B cell (primary cell): ENCODE measurements around the gene SYNE1. TPM values are rescaled to one million over a fixed set of nuclear protein-coding genes. Genes with fewer than 3 reads are reported as not detected.

Source experiments
- ATAC-seq: fragments of 200-7000 bp; cut with Tn5 transposase; one replicate; pipeline ENCODE4 v1.10.0; 2021; ENCODE audit warnings: low read depth, mild to moderate bottlenecking, moderate number of reproducible peaks, moderate library complexity
- CTCF ChIA-PET: fragments of 350-600 bp; sonication (Branson Sonifier 250); formaldehyde crosslinking; loops from one replicate; lab custom pipeline; 2021; ENCODE audit warnings: antibody characterized with exemption, inconsistent platforms; lab: Charles Lee
- POLR2A ChIA-PET: fragments of 350-600 bp; sonication (Branson Sonifier 250); formaldehyde crosslinking; loops from one replicate; lab custom pipeline; 2021; ENCODE audit warnings: antibody characterized with exemption; lab: Charles Lee
- DNase-seq: peaks from one replicate; pipeline ENCODE4 v3.0.0; 2013
- H2AFZ ChIP-seq: 2 replicates; pipeline ENCODE4 v1.6.1; 2012; ENCODE audit warnings: mild to moderate bottlenecking, low read depth, low read length; ENCODE audit not compliant: insufficient read depth, poor library complexity, severe bottlenecking
- H3K27ac ChIP-seq, 2 donors: 1 replicate in 1 of 2; 2 replicates in 1 of 2; pipeline ENCODE4 v1.5.1; 2012 to 2013; ENCODE audit warnings: low read length in 2 of 2, mild to moderate bottlenecking in 2 of 2, moderate library complexity in 1 of 2
- H3K27me3 ChIP-seq, 4 experiments: fragments of 200-600 bp in 1 of 4; sonication (generic) in 1 of 4; replicated peaks in 1 of 4; 1 replicate in 2 of 4; 2 replicates in 2 of 4; pipeline versions ENCODE4 v1.6.1 to v1.7.0; 2013 to 2016; ENCODE audit warnings: low read length in 3 of 4, mild to moderate bottlenecking in 2 of 4, mixed read lengths in 1 of 4, moderate library complexity in 1 of 4; ENCODE audit not compliant: insufficient read depth in 4 of 4, control insufficient read depth in 3 of 4; ENCODE audit errors: control extremely low read depth in 1 of 4
- H3K36me3 ChIP-seq, 2 experiments: replicated peaks in 1 of 2; 1 replicate in 1 of 2; 2 replicates in 1 of 2; pipeline versions ENCODE4 v1.6.1 to v1.7.1; 2013; ENCODE audit warnings: low read length in 1 of 2; ENCODE audit not compliant: insufficient read depth in 2 of 2, control insufficient read depth in 1 of 2; ENCODE audit errors: control extremely low read depth in 1 of 2, extremely low read depth in 1 of 2
- H3K4me1 ChIP-seq, 2 donors: fragments of 200-600 bp in 1 of 2; sonication (generic) in 1 of 2; 1 replicate in 1 of 2; 2 replicates in 1 of 2; pipeline versions ENCODE4 v1.5.1 to v1.6.1; 2013 to 2017; ENCODE audit warnings: low read length in 2 of 2; ENCODE audit not compliant: control insufficient read depth in 2 of 2, insufficient read depth in 2 of 2
- H3K4me2 ChIP-seq: replicated peaks from 2 replicates; pipeline ENCODE3; 2012; ENCODE audit warnings: mild to moderate bottlenecking, low read depth, low read length; ENCODE audit not compliant: poor library complexity, severe bottlenecking
- H3K4me3 ChIP-seq, 5 experiments: fragments of 200-600 bp in 1 of 5; sonication (generic) in 1 of 5; 1 replicate in 3 of 5; 2 replicates in 2 of 5; pipeline versions ENCODE4 v1.5.1 to v1.7.0; 2011 to 2016; ENCODE audit warnings: low read length in 4 of 5, mild to moderate bottlenecking in 4 of 5, low read depth in 2 of 5, control low read depth in 1 of 5, moderate library complexity in 1 of 5; ENCODE audit not compliant: insufficient read depth in 1 of 5; ENCODE audit errors: control extremely low read depth in 1 of 5, extremely low read depth in 1 of 5
- H3K79me2 ChIP-seq: fragments of 200-600 bp; sonication (generic); one replicate; pipeline ENCODE4 v1.6.0; 2016; ENCODE audit warnings: low read length; ENCODE audit not compliant: control insufficient read depth, insufficient read depth
- H3K9ac ChIP-seq: fragments of 200-600 bp; sonication (generic); 2 replicates; pipeline ENCODE4 v1.6.1; 2017; ENCODE audit warnings: mild to moderate bottlenecking, low read length, moderate library complexity
- H3K9me3 ChIP-seq, 3 donors: one replicate each; pipeline versions ENCODE4 v1.6.1 to v1.7.1; 2013; ENCODE audit warnings: low read length in 2 of 3; ENCODE audit not compliant: control insufficient read depth in 2 of 3, insufficient read depth in 1 of 3; ENCODE audit errors: control extremely low read depth in 1 of 3
- H4K20me1 ChIP-seq: 2 replicates; pipeline ENCODE4 v1.6.0; 2012; ENCODE audit warnings: mild to moderate bottlenecking, low read length; ENCODE audit not compliant: insufficient read depth, control insufficient read depth, poor library complexity, severe bottlenecking
- H3K27ac Mint-ChIP-seq: one replicate; pipeline ENCODE4 v1.8.0; 2021; ENCODE audit warnings: mixed read lengths
- H3K27me3 Mint-ChIP-seq: one replicate; pipeline ENCODE4 v1.8.0; 2021; ENCODE audit warnings: mixed read lengths
- H3K4me1 Mint-ChIP-seq: one replicate; pipeline ENCODE4 v1.8.0; 2021; ENCODE audit warnings: mixed read lengths
- H3K4me3 Mint-ChIP-seq: one replicate; pipeline ENCODE4 v1.8.0; 2021; ENCODE audit warnings: mixed read lengths
- H3K9me3 Mint-ChIP-seq: one replicate; pipeline ENCODE4 v1.8.0; 2022; ENCODE audit warnings: mixed read lengths; ENCODE audit not compliant: insufficient read depth
- EZH2 ChIP-seq: IDR thresholded peaks from 2 replicates; pipeline ENCODE4 v1.6.1; 2012; ENCODE audit warnings: borderline replicate concordance, low read depth, mild to moderate bottlenecking, moderate library complexity, low read length; ENCODE audit not compliant: insufficient read depth, poor library complexity, severe bottlenecking
- WGBS: methylation state at CpG from one replicate; pipeline ENCODE4 v1.1.5; 2013; ENCODE audit warnings: missing lambda C conversion rate; ENCODE audit not compliant: insufficient coverage; 5-methylcytosine and 5-hydroxymethylcytosine counted together
- intact Hi-C: fragments of 100-400 bp; cut with micrococcal nuclease; formaldehyde crosslinking; loops from one replicate; pipeline ENCODE4 v1.10.0; 2022
- polyA plus RNA-seq: library from polyadenylated mRNA; depleted of rRNA; stranded (reverse); fragments of >200 nt; gene quantifications from 2 replicates; pipeline ENCODE4 v1.2.3, GENCODE V29; 2012
- total RNA-seq, 2 donors: library from RNA; stranded (reverse); fragments of 120-200 nt in 1 of 2; gene quantifications; 1 replicate in 1 of 2; 2 replicates in 1 of 2; pipeline versions ENCODE4 v1.2.3 to v1.2.4, GENCODE V29; 2013 to 2022
- TF ChIP-seq, protein P1 (sequence below): fragments of 200-600 bp; IDR thresholded peaks from one replicate; pipeline ENCODE4 v1.8.0; 2022; ENCODE audit warnings: antibody characterized with exemption, mild to moderate bottlenecking

SYNE1 gene
- total and polyA plus RNA-seq, 2 donors (not counting 1 experiment from before 2014, with no cell fraction given): 49.2 to 108 TPM

DNA sequence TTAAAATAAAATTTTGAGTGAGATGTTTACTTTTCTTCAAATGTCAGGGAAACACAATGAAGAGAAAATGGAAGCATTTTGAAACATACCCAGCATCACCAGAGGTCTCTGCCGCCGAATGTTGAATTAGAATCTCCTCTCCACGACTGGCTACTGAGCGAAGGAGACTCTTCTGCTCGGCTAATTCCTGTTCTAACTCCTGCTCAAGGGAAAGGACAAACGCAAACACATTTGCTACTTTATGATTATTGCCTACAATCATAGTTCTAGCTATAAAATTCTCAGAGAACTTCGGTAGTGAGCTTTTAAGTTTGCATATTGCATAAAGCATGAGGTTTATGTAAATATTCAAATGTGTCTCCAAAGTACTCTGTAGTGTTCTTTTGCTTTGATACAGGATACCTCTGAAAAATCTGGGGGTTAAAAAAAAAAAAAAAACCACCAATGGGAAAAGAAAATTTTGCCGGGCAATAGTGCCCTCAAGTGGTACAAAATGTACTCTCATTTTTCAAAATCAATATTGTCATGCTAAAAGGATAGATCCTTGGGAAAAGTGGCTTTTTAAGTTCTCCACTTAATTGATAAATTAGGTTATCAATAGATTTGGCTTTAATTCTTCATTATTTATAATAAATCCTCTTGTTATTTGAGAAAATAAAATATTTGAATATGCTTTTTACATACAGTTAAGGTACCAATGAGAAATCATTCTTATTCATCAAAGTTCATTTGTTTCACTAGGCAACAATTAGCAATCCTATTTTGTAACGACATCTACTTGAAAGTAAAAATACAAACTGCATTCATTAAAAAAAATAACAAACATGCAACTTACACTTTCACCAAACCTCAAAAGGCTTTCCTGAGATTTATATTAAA, 369.0 kb downstream of the SYNE1 start:
- Histone ChIP-seq H3K9me3 (peaks cover 0 to 15% (median 3%) of the 10 kb centered on the region in 3 donors), H3K79me2 (no peaks in the 10 kb centered on the region), H3K4me1 (no peaks in the 10 kb centered on the region), H3K9ac (no peak overlapping the region), H2AFZ (no peak overlapping the region), H3K27me3 (no peaks in the 10 kb centered on the region), H4K20me1 (no peaks in the 10 kb centered on the region), H3K4me2 (no peak overlapping the region), H3K4me3 (no peak overlapping the region), H3K27ac (no peak overlapping the region), H3K36me3 (peaks cover 0 to 37% of the 10 kb centered on the region in 2 experiments)
- 100% methylated on average over 3 of the region's 9 CpGs for WGBS
- intact Hi-C loops: loop anchor here (1.0 to 5.0 kb wide), 3 partner anchors 504 to 1376 kb away; no protein-coding TSS in a partner anchor
- Mint-ChIP-seq H3K4me1 (no peaks in the 10 kb centered on the region), H3K27ac (no peak overlapping the region), H3K4me3 (no peak overlapping the region), H3K27me3 (no peaks in the 10 kb centered on the region), H3K9me3 (no peaks in the 10 kb centered on the region)
- POLR2A ChIA-PET: no interaction called here
- TF ChIP-seq, protein P1, sequence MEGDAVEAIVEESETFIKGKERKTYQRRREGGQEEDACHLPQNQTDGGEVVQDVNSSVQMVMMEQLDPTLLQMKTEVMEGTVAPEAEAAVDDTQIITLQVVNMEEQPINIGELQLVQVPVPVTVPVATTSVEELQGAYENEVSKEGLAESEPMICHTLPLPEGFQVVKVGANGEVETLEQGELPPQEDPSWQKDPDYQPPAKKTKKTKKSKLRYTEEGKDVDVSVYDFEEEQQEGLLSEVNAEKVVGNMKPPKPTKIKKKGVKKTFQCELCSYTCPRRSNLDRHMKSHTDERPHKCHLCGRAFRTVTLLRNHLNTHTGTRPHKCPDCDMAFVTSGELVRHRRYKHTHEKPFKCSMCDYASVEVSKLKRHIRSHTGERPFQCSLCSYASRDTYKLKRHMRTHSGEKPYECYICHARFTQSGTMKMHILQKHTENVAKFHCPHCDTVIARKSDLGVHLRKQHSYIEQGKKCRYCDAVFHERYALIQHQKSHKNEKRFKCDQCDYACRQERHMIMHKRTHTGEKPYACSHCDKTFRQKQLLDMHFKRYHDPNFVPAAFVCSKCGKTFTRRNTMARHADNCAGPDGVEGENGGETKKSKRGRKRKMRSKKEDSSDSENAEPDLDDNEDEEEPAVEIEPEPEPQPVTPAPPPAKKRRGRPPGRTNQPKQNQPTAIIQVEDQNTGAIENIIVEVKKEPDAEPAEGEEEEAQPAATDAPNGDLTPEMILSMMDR: peak; percentile 66
- TF ChIP-seq EZH2: no peak
- CTCF ChIA-PET: interaction anchor here (0.7 to 2.4 kb wide), 11 partner anchors 21 to 943 kb away, joined by 3 to 11 read pairs (median 4); no protein-coding TSS in a partner anchor
- DNase-seq (peak; percentile 32), ATAC-seq (no peak)

DNA sequence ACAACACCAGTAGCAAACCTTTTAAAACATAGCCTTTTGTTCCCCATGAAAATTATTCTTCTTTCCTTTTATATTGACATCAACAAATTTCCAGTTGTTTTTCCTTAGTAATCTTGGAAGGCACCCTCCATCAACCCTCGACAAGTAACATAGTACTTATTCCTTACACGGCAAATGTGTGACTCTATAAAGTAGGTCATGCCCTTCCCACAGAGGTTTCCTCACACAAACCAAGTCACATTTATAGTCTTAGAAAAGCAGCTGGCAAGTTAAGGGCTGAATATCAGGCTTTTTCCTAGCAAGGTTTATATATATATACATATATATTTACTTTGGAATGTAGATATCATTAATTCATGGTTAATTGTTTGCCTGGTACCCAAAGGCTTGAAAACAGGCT, 371.5 kb downstream of the SYNE1 start:
- POLR2A ChIA-PET: no interaction called here
- CTCF ChIA-PET: interaction anchor here (1.1 to 1.3 kb wide), 3 partner anchors 73 to 586 kb away, joined by 3 to 6 read pairs (median 3); no protein-coding TSS in a partner anchor
- intact Hi-C loops: loop anchor here (5.0 kb wide), 1 partner anchor 1373 kb away; no protein-coding TSS in a partner anchor

More for the DNA sequence above, 371.5 kb downstream of the SYNE1 start:
- peaks cover 0 to 49% of the 10 kb centered on the region in 2 experiments for H3K36me3 ChIP-seq
- Mint-ChIP-seq H3K27ac (no peak overlapping the region), H3K4me1 (no peaks in the 10 kb centered on the region), H3K4me3 (no peak overlapping the region), H3K9me3 (no peaks in the 10 kb centered on the region), H3K27me3 (no peaks in the 10 kb centered on the region)
- no peak overlapping the region for H3K9ac ChIP-seq
- H3K27ac ChIP-seq: no peak overlapping the region
- no peak overlapping the region for H3K4me3 ChIP-seq
- H4K20me1 ChIP-seq: no peaks in the 10 kb centered on the region
- H3K79me2 ChIP-seq: no peaks in the 10 kb centered on the region
- no peak for DNase-seq
- no peak overlapping the region for H3K4me2 ChIP-seq
- peaks cover 0 to 20% (median 10%) of the 10 kb centered on the region in 3 donors for H3K9me3 ChIP-seq
- H3K4me1 ChIP-seq: no peaks in the 10 kb centered on the region
- TF ChIP-seq, protein P1: no peak
- no peak for TF ChIP-seq EZH2
- no peaks in the 10 kb centered on the region for H3K27me3 ChIP-seq
- WGBS: no CpG with 5 or more reads among the region's 2 CpGs
- no peak for ATAC-seq
- H2AFZ ChIP-seq: no peak overlapping the region
